GM18861 (cell line): ENCODE data around the gene ARHGAP1.

Experiments
- ATAC-seq: cut with Tn5 transposase; IDR thresholded peaks from one replicate; pipeline ENCODE4 v1.9.1; 2021; ENCODE audit not compliant: unreplicated experiment

Gene ARHGAP1

DNA sequence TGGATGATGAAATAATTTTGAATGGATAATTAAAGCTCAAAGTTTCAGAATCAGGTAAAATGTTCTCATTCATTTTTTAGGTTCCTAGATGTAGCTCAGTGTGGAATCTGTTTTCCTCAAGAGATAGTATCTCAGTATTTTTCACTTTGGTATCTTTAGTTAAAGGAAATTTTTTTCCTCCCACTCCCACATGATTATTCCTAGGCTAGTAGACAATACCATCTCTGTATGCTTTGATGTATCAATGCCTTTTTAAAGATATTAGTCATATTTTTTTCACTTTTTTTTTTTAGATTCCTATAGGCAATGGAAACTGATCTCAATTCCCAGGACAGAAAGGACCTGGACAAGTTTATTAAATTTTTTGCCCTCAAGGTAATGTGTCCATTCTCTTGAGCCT lies 56.4 kb downstream of the ARHGAP1 start:
- no peak for ATAC-seq

DNA sequence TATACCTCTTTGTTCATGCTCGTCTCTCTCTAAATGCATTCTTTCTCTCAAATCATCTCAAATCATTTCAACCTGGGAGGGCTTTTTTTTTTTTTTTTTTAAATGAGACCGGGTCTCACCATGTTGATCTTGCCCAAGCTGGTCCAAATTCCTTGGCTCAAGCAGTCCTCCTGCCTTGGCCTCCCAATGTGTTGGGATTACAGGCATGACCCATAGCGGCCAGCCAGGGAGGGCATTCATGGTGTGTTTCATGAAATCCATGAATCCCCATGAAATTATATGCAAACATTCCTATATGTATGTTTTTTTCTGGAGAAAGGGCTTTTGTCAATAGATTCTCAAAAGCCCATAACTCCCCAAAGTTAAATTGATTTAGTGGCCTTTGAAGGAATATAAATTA lies 56.9 kb downstream of the ARHGAP1 start:
- ATAC-seq = no peak

DNA sequence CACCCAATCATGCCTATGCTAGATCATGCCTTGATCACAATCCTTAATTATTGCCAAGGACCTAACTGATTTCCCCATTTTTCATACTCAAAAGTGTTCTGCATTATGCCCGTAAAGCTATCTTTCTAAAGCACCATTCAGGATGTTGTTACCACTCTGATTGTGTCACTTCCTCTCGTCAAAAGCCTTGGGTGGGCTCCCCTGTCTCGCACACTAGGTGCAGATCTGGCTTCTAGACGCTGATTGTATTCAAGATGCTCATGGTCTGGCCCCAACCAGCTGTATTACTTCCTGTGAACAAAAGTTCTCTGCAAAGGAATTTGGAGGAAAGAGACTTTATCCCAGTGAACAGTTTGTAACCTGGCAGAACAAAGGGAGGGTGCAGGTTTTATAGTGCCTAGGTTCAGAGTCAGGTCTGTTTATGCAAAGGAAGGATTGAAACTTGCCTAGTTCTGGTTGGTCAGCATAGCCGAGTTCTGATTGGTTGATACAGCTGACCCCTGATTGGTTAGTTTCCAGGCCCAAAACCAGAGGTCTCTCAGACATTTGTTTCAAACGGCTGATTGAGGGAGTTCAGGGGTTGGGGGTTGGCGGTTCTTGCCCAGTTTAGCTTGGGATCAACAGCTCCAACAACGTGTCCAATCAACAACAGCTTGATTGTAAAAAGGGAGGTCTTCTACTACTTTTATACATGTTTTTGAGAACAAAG lies 57.6 kb downstream of the ARHGAP1 start:
- no peak for ATAC-seq

DNA sequence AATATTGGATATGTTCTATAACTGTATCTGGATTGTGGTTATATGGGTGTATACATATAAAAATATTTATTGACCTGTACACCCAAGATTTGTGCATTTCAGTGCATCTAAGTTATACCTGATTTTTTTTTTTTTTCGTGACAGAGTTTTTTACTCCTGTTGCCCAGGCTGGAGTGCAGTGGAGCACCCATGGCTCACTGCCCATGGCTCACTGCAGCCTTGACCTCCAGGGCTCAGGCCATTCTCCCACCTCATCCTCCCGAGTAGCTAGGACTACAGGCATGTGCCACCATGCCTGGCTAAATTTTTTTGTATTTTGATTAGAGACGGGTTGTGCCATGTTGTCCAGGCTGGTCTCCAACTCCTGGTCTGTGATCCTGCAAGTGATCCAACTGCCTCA lies 58.8 kb downstream of the ARHGAP1 start:
- no peak for ATAC-seq

DNA sequence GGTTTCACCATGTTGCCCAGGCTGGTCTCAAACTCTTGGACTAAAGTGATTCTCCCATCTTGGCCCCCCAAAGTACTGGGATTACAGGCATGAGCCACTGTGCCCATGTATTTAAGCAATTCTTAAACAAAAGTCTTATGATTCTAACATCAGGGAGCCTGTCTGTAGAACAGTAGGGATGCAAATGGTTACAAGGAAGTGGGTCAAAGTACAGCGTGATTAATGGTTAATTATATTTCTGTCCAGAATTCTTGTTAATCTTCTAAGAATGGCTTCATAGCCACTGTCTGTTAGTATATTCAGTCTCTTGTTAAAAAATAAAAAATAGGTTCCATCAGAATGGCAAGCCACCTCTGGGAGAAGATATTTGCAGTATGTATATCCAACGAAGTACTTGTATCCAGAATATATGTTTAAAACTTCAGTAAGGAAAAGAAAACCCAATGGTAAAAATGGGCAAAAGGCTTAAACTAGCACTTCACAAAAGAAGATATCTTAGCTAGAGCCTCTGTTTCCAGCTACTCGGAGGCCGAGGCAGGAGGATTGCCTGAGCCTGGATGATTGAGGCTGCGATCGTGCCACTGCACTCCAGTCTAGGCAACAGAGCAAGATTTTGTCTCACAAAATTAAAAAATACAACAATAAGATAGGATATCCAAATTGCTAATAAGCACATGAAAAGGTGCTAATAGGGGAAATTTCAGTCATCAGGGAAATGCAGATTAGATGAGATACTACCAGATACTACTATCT lies 60.2 kb downstream of the ARHGAP1 start:
- no peak for ATAC-seq

DNA sequence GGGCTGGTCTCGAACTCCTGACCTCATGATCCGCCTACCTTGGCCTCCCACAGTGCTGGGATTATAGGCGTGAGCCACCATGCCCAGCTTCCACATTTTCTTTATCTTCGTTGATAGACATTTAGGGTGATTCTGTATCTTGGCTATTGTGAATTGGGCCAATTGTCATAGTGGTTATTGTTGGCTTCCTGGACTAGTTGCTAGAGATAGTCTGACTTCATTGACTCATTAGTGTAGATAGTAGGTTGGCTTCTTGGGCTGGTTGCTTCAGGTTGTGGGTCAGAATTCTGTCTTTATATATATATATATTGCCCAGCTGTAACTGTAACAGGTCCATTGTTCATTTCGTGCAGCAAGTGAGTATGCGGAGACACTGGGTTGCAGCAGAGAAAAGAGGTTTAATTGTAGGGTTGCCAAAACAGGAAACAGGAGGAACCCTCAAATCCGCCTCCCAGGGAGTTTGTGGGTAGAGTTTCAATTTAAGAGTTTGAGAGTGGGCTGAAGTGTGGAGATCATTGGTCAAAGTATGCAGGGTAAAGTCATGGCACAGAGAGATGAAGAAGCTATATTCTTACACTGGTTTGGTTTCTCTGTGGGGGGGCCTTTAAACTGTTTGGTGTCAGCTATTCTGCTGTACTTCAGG lies 61.1 kb downstream of the ARHGAP1 start:
- no peak for ATAC-seq

DNA sequence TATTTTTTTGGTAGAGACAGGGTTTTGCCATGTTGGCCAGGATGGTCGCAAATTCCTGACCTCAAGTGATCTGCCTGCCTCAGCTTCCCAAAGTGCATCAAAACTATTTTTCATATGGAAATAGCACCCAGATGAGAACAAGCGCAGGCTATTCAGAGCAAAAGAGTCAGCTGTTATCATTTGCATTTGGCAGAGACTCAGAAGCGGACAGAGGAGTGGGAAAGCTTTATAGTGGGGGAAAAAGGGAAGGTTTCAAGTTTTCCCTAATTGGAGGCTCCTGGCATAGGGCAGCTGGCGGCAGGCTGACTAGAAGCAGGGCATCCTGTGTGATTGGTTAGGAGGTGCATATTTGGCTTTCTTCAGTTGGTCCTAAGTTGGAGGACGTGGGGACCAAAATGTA lies 62.9 kb downstream of the ARHGAP1 start:
- ATAC-seq = no peak

DNA sequence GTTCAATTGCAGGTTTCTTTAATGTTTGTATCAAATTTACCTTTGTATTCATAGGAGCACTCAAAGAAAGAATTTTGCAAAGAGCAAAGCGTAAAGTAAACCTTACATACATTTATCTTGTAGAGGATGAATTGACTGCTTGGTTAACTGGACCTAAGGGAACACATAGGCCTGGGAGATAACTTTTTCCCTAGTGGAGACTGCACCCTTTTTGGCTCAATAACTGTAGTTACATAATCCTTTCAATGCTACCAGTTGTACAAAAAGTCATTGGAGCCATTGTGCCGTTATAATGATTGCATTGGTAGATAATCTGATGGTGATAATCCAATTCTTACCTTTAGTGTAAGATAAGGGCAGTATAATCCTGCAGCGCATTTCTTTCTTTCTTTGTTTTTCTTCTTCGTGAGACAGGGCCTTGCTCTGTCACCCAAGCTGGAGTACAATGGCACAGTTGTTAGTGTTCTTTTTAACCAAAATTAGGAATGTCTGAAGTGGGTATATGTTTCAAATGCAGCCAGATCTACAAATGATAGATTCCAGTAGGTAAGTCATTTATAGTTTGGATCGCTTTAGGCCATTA lies 64.8 kb downstream of the ARHGAP1 start:
- ATAC-seq = no peak

DNA sequence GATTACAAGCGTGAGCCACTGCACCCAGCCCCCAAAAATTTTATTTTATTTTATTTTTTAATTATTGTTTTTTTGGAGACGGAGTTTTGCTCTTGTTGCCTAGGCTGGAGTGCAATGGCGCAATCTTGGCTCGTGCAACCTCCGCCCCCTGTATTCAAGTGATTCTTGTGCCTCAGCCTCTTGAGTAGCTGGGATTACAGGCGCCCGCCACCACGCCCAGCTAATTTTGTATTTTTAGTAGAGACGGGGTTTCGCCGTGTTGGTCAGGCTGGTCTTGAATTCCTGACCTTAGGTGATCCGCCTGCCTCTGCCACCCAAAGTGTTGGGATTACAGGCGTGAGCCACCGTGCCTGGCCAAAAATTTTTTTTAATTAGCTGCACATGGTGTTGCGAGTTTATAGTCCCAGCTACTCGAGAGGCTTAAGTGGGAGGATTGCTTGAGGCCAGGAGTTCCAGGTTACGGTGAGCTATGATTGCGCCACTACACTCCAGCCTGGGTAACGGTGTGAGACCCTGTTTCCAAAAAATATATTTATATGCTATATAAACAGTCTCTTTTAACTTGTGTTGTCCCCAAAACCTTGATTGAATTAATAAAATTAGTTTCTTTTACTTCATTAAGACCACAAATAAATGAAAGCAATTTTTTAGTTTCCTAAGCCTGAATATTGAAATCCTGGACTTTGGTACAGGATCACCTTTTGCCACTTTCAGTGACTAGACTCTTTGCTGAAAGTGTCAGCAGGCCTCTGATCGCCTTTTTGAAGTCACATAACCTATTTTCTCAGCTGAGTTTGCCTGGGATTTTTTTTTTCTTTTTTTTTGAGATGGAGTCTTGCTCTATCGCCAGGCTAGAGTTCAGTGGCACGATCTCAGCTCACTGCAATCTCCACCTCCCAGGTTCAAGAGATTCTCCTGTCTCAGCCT lies 66.9 kb downstream of the ARHGAP1 start:
- no peak for ATAC-seq

DNA sequence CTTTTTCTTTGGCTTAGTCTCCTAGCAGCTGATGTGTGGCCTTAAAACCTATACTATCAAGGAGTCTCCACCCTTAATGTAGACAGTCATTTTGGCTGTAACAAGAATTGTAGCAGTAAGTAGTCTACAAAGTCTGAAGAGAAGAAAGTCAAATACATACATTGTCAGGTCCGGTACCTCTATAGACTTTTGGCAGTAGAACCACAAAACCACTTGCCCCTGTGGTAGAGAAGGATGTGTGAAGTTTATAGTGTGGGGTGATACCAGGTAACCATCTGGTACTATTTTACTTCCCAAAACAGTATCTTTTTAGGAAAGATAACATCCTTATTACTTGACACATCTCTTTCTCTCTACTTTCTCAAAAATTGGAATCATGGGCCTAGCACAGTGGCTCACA lies 67.9 kb downstream of the ARHGAP1 start:
- no peak for ATAC-seq

DNA sequence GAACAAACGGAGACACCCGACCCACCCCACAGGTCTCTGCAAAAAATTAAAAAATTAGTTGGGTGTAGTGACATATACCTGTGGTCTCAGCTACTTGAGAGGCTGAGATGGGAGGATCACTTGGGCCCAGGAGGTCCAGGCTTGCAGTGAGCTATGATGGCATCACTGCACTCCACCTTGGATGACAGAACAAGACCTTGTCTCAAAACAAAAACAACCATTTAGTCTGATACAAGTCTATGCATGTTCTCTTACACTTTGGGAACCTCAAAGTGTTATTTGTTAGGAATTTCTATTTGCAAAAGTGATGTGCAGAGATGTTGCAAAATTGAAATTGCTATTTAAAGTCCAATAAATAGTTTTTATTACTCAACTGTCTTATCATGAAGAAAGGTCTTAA lies 68.7 kb downstream of the ARHGAP1 start:
- no peak for ATAC-seq

DNA sequence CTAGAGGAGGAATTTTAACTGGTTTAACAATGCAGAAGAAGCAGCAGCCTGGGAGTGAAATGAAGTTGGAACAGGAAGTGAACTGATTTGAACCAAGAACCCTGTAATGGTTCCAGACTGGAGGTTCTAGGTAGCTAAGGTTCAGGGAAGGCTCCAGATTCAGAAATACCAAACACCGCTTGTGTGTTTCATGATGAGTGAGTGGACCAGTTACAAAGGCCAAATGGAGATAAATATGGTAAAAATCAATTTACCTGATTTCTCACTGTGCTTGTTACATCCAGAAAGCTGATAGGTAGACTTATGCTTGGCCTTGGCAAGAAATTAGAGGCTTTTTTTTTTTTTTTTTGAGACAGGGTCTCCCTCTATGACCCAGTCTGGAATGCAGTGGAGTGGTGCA lies 70.2 kb downstream of the ARHGAP1 start:
- ATAC-seq = no peak

DNA sequence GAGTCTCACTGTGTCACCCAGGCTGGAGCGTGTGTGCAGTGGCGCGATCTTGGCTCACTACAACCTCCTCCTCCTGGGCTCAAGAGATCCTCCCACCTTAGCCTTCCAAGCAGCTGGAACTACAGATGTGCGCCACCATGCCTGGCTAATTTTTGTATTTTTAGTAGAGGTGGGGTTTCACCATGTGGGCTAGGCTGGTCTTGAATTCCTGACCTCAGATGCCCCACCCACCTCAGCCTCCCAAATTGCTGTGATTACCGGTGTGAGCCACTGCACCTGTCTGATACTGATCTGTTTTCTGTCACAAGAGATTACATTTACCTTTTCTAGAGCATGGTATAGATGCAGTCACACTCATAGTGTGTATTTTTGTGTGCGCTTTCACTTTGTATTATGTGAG lies 71.5 kb downstream of the ARHGAP1 start:
- ATAC-seq = no peak
